GM18909 (cell line): ENCODE data around the gene AXDND1.
"Not testable (repeated sequence)": the region's sequence is repeated elsewhere in the genome, so short reads cannot be mapped to it uniquely, and the experiment has no call there.

Experiments
- ATAC-seq: cut with Tn5 transposase; IDR thresholded peaks from one replicate; pipeline ENCODE4 v1.9.1; 2021; ENCODE audit warnings: mild to moderate bottlenecking; ENCODE audit not compliant: unreplicated experiment, poor library complexity

Gene AXDND1

GRCh38 chr1:179366093-179366800 lies 476 bp downstream of the AXDND1 start:
- ATAC-seq = peak; percentile 35

GRCh38 chr1:179369751-179370341 lies 4.1 kb downstream of the AXDND1 start:
- ATAC-seq = no peak

DNA sequence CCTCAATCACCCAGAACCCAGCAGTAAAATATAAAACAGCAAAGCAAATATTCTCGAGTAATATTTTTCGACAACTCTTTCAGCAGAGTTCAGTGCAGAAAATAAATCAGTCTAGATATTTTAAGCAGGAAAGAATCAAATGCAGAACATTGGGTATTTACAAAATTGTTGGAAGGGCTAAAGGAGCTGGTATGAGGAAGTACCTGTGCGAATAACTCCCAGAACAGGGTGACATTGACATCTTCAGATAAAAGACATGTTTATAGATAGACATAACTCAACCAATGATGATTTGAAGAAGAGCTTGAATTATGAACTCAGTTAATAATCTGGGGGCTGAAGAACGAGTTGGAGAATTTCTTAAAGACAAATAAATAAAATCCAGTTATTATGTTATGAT lies 6.4 kb downstream of the AXDND1 start:
- no peak for ATAC-seq

- ATAC-seq = no peak
These were observed 10.5 kb downstream of the AXDND1 start for GRCh38 chr1:179376223-179376622.

DNA sequence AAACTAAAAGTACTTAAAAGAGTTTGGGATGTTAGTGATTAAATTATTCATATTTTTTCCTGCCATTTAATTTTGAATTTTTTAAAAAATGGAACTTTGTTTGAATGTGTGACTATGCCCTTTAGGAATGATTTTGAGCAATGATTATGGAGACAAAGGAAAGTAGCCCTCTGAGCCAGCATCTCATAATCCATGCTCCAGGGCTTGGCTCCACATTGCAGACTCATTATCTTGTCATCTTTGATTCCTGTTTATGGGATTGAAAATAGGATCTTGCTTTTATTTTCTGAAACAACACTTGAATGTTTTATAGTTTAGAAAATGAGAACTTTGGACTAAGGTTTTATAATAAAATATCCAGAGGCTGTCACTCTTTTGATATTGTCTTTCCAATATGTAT lies 14.5 kb downstream of the AXDND1 start:
- ATAC-seq = no peak

- no peak for ATAC-seq
These were observed 18.3 kb downstream of the AXDND1 start for GRCh38 chr1:179384027-179384426.

DNA sequence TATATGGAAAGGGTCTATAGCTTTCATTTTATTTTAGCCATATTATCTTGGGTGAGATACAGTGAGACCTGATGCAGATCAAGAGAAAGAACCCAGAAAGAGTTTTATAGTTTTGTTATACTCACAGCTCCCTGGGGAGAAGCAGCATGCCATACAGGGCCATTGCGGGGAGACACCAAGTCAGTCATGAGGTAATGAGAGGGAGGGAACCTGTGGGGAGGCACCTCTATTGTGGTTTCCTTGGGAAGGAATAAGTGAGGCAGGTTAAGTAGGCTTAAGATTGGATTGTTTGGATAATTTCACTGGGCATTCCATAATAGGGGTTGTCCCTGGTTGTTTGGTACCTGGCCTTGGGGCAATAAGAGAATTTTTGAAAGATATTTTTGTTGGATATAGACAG lies 19.7 kb downstream of the AXDND1 start:
- no peak for ATAC-seq

DNA sequence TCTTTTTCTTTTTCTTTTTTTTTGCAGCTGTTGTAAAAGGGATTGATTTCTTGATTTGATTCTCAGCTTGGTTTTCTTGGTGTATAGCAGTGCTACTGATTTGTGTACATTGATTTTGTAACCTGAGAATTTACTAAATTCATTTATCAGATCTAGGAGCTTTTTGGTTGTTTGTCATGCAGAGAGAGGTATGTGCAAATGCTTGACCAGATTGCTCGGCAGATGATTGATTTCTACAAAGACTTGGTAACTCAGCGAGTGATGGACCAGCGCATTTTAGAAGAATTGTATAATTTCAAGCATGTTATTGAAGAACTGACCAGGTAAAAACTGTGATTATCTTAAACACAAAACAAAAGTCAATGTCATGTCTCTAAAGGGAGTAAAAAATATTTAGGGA lies 27.9 kb downstream of the AXDND1 start:
- ATAC-seq = no peak

- not testable (repeated sequence) for ATAC-seq
These were observed 33.6 kb downstream of the AXDND1 start for GRCh38 chr1:179399399-179399798.

GRCh38 chr1:179417760-179418159 lies 52.0 kb downstream of the AXDND1 start:
- ATAC-seq = not testable (repeated sequence)

DNA sequence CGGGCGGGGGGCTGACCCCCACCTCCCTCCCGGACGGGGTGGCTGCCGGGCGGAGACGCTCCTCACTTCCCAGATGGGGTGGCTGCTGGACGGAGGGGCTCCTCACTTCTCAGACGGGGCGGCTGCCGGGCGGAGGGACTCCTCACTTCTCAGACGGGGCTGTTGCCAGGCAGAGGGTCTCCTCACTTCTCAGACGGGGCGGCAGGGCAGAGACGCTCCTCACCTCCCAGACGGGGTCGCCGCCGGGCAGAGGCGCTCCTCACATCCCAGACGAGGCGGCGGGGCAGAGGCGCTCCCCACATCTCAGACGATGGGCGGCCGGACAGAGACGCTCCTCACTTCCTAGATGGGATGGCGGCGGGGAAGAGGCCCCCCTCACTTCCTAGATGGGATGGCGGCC lies 52.9 kb downstream of the AXDND1 start:
- ATAC-seq = not testable (repeated sequence)

DNA sequence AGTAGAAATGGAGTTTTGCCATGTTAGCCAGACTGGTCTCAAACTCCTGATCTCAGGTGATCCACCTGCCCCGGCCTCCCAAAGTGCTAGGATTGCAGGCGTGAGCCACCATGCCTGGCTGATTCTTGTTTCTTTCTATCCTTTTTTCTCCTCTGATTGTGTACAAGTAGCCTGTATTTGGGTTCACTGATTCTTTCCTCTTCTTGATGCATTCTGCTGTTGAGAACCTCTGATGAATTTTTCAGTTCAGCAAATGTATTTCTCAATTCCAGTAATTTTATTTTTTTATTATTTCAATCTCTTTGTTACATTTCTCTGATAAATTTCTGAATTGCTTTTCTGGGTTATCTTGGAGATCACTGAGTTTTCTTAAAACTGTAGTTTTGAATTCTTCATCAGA lies 58.8 kb downstream of the AXDND1 start:
- ATAC-seq = no peak

DNA sequence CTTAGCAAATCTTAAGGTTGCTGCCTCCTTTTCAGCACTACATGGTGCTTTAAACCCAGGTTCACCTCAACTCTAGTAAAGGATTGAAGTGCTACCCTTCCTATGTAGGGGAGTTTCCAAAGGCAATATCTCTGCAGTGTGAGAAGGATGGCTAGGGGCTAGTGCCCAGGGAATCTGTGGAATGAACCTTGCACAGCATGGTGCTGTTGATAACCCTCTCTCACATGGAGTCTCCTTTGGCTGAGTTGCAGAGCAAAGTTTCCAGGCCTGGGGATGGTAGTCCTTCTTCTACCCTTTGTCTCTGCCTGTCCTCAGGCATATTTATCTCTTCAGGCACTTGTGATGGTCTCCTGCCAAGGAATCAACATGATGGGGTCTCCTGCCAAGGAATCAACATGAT lies 59.4 kb downstream of the AXDND1 start:
- no peak for ATAC-seq

DNA sequence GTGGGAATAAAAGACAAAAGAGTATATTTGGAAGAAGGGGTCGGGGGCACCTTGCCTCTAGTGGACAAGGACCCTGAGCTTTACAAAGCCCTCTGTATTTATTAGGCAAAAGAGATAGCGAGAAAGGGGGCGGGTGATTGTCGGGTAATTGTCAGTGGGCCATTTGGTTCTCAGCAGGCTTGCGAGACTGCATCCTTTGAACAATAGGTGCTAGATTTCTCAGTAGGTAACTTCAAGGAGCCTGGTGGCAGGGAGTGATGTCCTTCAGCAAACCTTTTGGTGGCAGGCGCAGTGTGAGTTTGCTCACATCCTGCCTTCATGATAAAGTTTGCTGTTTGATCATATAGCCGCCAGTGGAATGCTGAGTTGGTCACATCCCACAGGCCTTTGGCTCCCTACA lies 71.4 kb downstream of the AXDND1 start:
- no peak for ATAC-seq

GRCh38 chr1:179439646-179440045 lies 73.9 kb downstream of the AXDND1 start:
- ATAC-seq = not testable (repeated sequence)

GRCh38 chr1:179440301-179440700 lies 74.5 kb downstream of the AXDND1 start:
- not testable (repeated sequence) for ATAC-seq

- ATAC-seq = no peak
These were observed 75.2 kb downstream of the AXDND1 start for GRCh38 chr1:179440971-179441370.

DNA sequence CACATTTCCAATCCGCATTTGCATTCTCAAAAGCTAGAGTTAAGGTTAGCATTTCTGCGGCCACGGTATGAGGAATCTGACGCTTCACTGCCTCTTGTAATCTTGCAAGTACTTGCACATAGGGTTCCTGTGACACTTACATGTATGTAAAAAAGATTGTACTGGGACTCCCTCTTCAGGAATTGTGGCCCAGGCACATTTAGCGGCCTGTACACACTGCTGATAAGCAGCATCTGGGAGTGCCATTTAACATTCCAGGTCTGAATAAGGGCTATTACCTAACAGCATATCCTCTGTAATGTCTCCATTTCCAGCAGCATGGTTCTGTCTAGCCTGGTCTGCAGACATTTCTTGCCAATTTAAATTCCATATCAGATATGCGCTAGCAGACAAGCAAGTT lies 75.7 kb downstream of the AXDND1 start:
- no peak for ATAC-seq

- not testable (repeated sequence) for ATAC-seq
These were observed 77.1 kb downstream of the AXDND1 start for GRCh38 chr1:179442846-179443245.

- ATAC-seq = no peak
These were observed 79.8 kb downstream of the AXDND1 start for GRCh38 chr1:179445593-179445992.

DNA sequence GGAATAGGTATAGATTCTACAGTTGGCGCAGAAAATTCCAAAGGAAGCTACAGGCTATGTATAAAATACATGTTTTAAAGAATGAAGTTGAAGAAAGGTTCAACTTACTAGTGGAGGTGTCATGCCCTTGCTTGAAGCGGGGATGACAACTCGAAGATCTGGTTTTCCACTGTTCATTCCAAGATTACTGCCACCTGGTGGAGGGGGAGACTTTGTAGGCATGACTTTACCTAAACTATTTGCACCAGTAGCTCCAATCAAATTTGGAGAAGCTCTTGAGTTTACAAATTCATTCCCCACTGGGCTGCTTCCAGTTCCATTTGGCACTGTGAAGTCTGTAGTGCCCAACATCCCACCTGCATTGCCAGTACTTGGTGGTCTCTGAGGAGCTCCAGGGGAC lies 81.7 kb downstream of the AXDND1 start:
- ATAC-seq = no peak
